Measurements from ENCODE around the gene LATS1.

Gene LATS1

DNA sequence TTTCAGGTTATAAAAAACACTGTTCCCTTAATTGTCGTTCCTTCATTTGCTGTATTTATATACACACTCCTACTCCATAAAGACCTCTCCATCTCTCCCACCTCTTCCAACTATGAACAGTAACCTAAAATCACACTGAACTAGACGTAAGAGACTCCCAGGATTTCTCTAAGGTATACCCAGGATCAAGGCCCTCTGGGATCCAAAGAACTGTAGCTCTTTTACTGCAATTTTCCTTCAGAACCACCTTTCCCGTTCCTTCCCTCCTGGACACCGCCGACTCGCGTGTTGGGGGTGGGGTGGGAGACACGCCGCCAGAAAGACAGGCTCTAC is 680 bp downstream of the LATS1 start:
- DNase-seq (ENCODE audit: low read depth) = no peak
- H3K4me3 ChIP-seq (ENCODE audit: control insufficient read depth, low read depth, low read length) = peak overlapping the region; percentile 89
- TF ChIP-seq, protein P1, sequence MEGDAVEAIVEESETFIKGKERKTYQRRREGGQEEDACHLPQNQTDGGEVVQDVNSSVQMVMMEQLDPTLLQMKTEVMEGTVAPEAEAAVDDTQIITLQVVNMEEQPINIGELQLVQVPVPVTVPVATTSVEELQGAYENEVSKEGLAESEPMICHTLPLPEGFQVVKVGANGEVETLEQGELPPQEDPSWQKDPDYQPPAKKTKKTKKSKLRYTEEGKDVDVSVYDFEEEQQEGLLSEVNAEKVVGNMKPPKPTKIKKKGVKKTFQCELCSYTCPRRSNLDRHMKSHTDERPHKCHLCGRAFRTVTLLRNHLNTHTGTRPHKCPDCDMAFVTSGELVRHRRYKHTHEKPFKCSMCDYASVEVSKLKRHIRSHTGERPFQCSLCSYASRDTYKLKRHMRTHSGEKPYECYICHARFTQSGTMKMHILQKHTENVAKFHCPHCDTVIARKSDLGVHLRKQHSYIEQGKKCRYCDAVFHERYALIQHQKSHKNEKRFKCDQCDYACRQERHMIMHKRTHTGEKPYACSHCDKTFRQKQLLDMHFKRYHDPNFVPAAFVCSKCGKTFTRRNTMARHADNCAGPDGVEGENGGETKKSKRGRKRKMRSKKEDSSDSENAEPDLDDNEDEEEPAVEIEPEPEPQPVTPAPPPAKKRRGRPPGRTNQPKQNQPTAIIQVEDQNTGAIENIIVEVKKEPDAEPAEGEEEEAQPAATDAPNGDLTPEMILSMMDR (conservative IDR thresholded peaks at IDR 0.05; ENCODE audit: control insufficient read depth, insufficient read depth, low read depth, low read length) = no peak

DNA sequence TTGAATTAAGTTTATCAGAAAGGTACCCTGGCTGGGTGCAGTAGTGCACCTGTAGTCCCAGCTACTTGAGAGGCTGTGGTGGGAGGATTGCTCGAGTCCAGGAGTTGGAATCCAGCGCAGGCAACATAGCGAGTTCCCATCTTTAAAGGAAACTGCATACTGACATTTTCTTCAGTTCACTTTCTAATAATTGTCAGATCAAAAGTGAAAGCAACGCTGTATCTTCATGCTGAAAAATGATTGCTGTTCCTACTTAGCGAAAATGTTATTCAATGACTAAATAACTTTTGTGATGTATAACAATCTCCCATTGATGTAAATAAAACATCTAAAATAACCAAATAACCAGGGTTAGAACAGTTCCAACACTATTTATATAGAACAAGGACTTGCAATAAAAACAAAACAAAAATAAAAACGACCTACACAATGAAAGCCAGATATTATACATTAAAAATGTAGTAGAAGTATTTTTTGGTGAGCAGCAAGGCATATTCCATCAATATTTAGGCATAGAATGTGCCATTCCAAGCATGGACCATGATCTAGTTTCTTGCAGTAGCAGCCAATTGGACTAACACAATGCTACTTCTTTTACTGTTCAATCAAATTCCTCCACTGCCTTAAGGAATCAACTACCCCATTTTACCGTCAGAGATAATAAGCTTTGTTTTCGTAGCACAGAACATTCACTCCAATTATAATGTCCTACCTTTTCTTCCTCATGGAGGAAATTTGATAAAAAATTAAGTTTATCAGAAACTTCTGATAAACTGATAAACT is 1.5 kb downstream of the LATS1 start:
- peak; percentile 40 for DNase-seq (ENCODE audit: low read depth)
- TF ChIP-seq, protein P1 (conservative IDR thresholded peaks at IDR 0.05; ENCODE audit: control insufficient read depth, insufficient read depth, low read depth, low read length) = no peak
- H3K4me3 ChIP-seq (ENCODE audit: control insufficient read depth, low read depth, low read length) = peak overlapping the region; percentile 89

DNA sequence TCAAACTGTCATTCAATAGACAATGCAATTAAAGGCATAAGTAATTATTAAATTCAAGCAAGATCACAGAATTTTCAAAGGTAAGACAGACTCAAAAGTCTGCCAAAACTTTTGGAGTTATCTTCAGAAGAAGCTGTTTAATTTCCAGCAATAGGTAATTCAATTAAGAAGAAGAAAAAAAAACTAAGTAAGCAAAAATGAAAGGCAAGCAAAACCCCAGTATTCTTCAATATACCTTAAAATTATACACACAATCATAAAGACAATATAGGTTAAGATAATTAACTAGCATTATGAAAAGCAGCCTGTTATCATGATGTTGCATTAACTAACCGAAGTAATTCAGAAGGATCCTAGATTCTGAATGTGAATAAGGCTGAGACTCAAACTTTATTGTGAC is 3.5 kb downstream of the LATS1 start:
- TF ChIP-seq, protein P1 (conservative IDR thresholded peaks at IDR 0.05; ENCODE audit: control insufficient read depth, insufficient read depth, low read depth, low read length) = no peak
- H3K4me3 ChIP-seq (ENCODE audit: control insufficient read depth, low read depth, low read length) = no peak overlapping the region
- DNase-seq (ENCODE audit: low read depth) = no peak

DNA sequence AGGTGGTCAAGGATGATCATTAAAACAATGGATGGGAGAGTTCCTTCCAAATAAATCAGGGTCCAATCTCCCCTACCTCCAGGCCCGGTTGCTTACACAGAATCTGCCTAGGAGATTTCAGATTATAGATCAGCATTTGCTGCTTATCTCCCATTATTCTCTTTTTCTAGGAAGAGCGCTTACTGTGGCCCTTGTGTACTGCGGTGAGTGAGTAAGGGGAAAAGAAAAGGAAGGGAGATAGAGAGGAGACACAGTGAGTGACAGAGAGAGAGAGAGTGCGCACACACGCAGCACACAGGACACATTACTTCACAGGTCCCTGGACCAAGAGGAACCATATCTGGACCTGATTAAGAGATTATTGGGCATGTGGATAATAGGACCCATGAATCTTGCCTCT is 6.2 kb downstream of the LATS1 start:
- no peak overlapping the region for H3K4me3 ChIP-seq (ENCODE audit: control insufficient read depth, low read depth, low read length)
- DNase-seq (ENCODE audit: low read depth) = no peak
- TF ChIP-seq, protein P1 (conservative IDR thresholded peaks at IDR 0.05; ENCODE audit: control insufficient read depth, insufficient read depth, low read depth, low read length) = no peak

DNA sequence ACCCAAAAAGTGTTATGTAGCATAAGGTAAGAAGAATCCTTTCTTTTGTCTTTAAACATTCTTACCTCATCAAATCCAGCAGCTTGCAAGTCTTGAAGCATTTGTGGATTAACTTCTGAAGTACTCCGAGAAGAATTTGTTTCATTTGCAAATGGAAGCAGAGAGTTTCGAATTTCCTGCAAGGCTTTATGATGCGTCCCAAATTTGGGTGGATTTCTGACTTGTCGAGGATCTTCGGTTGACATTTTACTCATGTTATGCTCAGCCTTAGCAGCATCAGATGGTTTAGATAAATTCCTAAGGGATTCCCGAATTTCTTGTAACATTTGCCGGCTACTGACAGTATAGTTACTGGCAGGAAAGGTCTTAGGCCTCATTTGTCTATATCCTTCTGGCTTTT is 16.2 kb downstream of the LATS1 start:
- TF ChIP-seq, protein P1 (conservative IDR thresholded peaks at IDR 0.05; ENCODE audit: control insufficient read depth, insufficient read depth, low read depth, low read length) = no peak
- DNase-seq (ENCODE audit: low read depth) = peak; percentile 58
- no peak overlapping the region for H3K4me3 ChIP-seq (ENCODE audit: control insufficient read depth, low read depth, low read length)

DNA sequence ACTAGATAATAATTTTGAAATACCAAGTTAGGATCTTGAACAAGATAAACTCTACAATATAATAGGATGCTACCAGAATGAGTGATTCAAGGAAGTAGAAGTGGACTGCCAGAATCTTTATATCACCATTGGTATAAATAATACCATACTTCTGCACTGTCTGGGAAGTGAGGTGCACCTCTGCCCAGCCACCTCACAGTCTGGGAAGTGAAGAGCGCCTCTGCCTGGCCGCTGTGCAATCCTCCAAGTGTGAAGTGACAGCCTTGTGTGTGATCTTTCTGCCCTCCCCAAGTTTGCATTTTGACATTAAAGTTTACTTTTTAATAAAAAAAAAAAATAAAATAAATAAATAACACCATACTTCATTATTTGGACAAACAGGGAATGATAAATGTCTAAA is 18.8 kb downstream of the LATS1 start:
- DNase-seq (ENCODE audit: low read depth) = no peak
- TF ChIP-seq, protein P1 (conservative IDR thresholded peaks at IDR 0.05; ENCODE audit: control insufficient read depth, insufficient read depth, low read depth, low read length) = no peak
- H3K4me3 ChIP-seq (ENCODE audit: control insufficient read depth, low read depth, low read length) = no peak overlapping the region

All from fibroblast of mammary gland (primary cell).